ENCODE results near the gene AQP12B. TPM values are rescaled to one million over a fixed set of nuclear protein-coding genes. Genes with fewer than 3 reads are reported as not detected.

The AQP12B gene
- total RNA-seq, 1 experiment from 2014 or later: not detected

DNA sequence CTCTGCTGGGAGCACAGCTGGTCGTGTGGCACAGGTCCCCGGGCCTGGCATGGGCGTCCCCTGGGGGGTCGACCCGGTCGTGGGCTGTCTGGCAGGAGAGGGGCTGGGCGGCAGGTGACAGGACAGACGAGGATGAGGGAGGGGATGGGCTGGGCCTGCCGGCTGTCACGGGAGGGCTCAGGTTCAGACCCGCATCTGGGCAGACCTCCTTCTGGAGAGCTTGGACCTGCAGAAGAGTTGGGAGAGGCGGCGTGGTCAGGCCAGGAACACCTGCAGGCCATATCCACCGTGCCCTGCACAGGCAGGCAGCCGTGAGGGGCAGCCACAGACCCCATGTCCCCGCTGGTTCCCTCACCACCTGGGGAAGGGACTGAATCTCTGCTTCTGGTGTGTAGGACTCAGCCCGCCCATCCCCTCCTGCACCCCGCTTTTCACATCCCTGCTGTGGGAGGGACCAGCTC is 34.5 kb upstream of the AQP12B start:
- Histone ChIP-seq H3K9me3 (no peaks in the 10 kb centered on the region), H3K36me3 (ENCODE audit: control insufficient read depth, insufficient read depth, low read length) (no peaks in the 10 kb centered on the region), H3K4me3 (ENCODE audit: low read depth, low read length) (no peak overlapping the region), H3K4me1 (no peaks in the 10 kb centered on the region), H3K27me3 (replicated peaks; ENCODE audit: control insufficient read depth, insufficient read depth, low read length) (no peaks in the 10 kb centered on the region)
- ChIA-PET CTCF (interaction anchor here (0.5 kb wide), 1 partner anchor 361 kb away, joined by 3 read pairs; no protein-coding TSS in a partner anchor), POLR2A (no interaction called here)
- no peaks in the 10 kb centered on the region for H3K4me1 Mint-ChIP-seq (ENCODE audit: low read depth, unreplicated experiment)
- no peaks in the 10 kb centered on the region for H3K36me3 Mint-ChIP-seq (ENCODE audit: insufficient read depth, unreplicated experiment)
- no peak overlapping the region for H3K27ac Mint-ChIP-seq (ENCODE audit: unreplicated experiment)
- TF ChIP-seq, protein P1, sequence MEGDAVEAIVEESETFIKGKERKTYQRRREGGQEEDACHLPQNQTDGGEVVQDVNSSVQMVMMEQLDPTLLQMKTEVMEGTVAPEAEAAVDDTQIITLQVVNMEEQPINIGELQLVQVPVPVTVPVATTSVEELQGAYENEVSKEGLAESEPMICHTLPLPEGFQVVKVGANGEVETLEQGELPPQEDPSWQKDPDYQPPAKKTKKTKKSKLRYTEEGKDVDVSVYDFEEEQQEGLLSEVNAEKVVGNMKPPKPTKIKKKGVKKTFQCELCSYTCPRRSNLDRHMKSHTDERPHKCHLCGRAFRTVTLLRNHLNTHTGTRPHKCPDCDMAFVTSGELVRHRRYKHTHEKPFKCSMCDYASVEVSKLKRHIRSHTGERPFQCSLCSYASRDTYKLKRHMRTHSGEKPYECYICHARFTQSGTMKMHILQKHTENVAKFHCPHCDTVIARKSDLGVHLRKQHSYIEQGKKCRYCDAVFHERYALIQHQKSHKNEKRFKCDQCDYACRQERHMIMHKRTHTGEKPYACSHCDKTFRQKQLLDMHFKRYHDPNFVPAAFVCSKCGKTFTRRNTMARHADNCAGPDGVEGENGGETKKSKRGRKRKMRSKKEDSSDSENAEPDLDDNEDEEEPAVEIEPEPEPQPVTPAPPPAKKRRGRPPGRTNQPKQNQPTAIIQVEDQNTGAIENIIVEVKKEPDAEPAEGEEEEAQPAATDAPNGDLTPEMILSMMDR (IDR thresholded peaks at IDR 0.05; ENCODE audit: insufficient read depth in 1 of 2, low read depth in 1 of 2, low read length in 1 of 2, severe bottlenecking in 1 of 2, unreplicated experiment in 1 of 2): no peak
- BruUV-seq (replicated peaks): no TSS peak
- H3K4me3 Mint-ChIP-seq (ENCODE audit: unreplicated experiment): no peak overlapping the region
- H3K27me3 Mint-ChIP-seq (ENCODE audit: insufficient read depth, unreplicated experiment): peaks cover 3% of the 10 kb centered on the region
- DNase-seq: no peak
- H3K9me3 Mint-ChIP-seq (ENCODE audit: unreplicated experiment): no peaks in the 10 kb centered on the region
- intact Hi-C loops (cut with micrococcal nuclease; ENCODE audit: unreplicated experiment): no loop called here

GRCh38 chr2:240716130-240716798 is 33.6 kb upstream of the AQP12B start:
- H3K27me3 ChIP-seq (replicated peaks; ENCODE audit: control insufficient read depth, insufficient read depth, low read length): no peaks in the 10 kb centered on the region
- BruUV-seq (replicated peaks): no TSS peak
- Mint-ChIP-seq H3K27me3 (ENCODE audit: insufficient read depth, unreplicated experiment) (peaks cover 3% of the 10 kb centered on the region), H3K9me3 (ENCODE audit: unreplicated experiment) (no peaks in the 10 kb centered on the region), H3K27ac (ENCODE audit: unreplicated experiment) (no peak overlapping the region), H3K4me1 (ENCODE audit: low read depth, unreplicated experiment) (no peaks in the 10 kb centered on the region), H3K4me3 (ENCODE audit: unreplicated experiment) (no peak overlapping the region), H3K36me3 (ENCODE audit: insufficient read depth, unreplicated experiment) (no peaks in the 10 kb centered on the region)
- ChIA-PET POLR2A (no interaction called here), CTCF (interaction anchor here (0.5 kb wide), 1 partner anchor 362 kb away, joined by 3 read pairs; no protein-coding TSS in a partner anchor)
- H3K36me3 ChIP-seq (ENCODE audit: control insufficient read depth, insufficient read depth, low read length): no peaks in the 10 kb centered on the region
- H3K4me1 ChIP-seq: no peaks in the 10 kb centered on the region
- intact Hi-C loops (cut with micrococcal nuclease; ENCODE audit: unreplicated experiment): no loop called here
- TF ChIP-seq, protein P1 (IDR thresholded peaks at IDR 0.05; ENCODE audit: insufficient read depth in 1 of 2, low read depth in 1 of 2, low read length in 1 of 2, severe bottlenecking in 1 of 2, unreplicated experiment in 1 of 2): no peak
- no peak overlapping the region for H3K4me3 ChIP-seq (ENCODE audit: low read depth, low read length)
- H3K9me3 ChIP-seq: no peaks in the 10 kb centered on the region
- DNase-seq: no peak

DNA sequence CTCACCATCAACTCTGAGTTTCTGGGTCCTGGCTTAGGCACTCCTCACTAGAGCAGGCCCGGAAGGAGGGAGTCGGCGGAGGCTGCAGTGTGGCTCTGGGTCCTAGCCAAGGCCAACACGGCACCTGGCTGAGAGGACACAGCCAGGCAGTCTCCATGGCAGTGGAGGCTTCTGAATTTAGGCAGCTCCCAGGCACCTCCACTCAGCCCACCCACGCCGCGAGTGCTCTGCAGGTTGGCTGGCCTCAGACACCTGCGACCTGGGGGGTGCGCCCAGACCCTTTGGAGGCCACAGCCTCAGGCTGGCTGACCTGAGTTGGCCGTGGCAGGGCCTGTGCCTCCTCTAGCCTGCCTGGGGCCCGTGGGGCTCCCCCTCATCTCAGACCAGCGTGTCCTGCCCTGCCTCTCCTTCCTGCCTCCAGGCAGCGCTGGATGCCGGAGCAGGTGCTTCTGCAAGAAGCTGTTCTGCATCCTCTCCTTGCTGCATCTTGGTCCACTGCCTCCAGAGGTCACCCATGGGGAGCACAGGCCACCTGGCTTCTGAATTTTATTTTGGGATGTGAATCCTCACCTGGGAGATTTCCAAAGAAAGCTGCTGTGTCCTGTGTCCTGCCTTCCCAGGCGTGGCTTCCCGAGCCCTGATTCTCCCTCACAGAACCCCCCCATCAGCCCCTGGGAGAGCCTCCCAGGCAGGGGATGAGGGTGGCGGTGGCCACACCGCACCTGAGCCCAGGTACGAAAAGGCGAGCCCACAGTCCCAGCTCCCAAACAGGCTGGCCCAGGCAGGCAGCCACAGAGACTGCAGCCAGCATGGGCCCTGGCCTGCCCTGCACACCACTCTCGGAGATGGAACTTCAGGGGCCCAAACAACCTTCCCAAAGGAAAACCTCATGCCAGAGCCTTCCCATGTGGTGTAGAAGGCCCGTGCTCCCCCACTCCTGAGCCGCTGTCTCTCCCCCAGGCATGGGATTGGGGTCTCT is 32.4 kb upstream of the AQP12B start:
- ChIA-PET CTCF (interaction anchor here (0.8 to 1.3 kb wide), 2 partner anchors 8 to 125 kb away, joined by 3 to 5 read pairs; no protein-coding TSS in a partner anchor), POLR2A (no interaction called here)
- Histone ChIP-seq H3K36me3 (ENCODE audit: control insufficient read depth, insufficient read depth, low read length) (no peaks in the 10 kb centered on the region), H3K27me3 (replicated peaks; ENCODE audit: control insufficient read depth, insufficient read depth, low read length) (no peaks in the 10 kb centered on the region), H3K4me1 (no peaks in the 10 kb centered on the region), H3K9me3 (no peaks in the 10 kb centered on the region), H3K4me3 (ENCODE audit: low read depth, low read length) (no peak overlapping the region)
- Mint-ChIP-seq H3K36me3 (ENCODE audit: insufficient read depth, unreplicated experiment) (no peaks in the 10 kb centered on the region), H3K27me3 (ENCODE audit: insufficient read depth, unreplicated experiment) (peaks cover 3% of the 10 kb centered on the region), H3K4me3 (ENCODE audit: unreplicated experiment) (no peak overlapping the region), H3K27ac (ENCODE audit: unreplicated experiment) (no peak overlapping the region), H3K9me3 (ENCODE audit: unreplicated experiment) (no peaks in the 10 kb centered on the region), H3K4me1 (ENCODE audit: low read depth, unreplicated experiment) (no peaks in the 10 kb centered on the region)
- intact Hi-C loops (cut with micrococcal nuclease; ENCODE audit: unreplicated experiment): no loop called here
- DNase-seq: peak in 1 of 2 experiments; percentile 16
- BruUV-seq (replicated peaks): no TSS peak
- TF ChIP-seq, protein P1 (IDR thresholded peaks at IDR 0.05; ENCODE audit: insufficient read depth in 1 of 2, low read depth in 1 of 2, low read length in 1 of 2, severe bottlenecking in 1 of 2, unreplicated experiment in 1 of 2): no peak
